ENCODE results near the gene ECHS1. TPM values are rescaled to one million over a fixed set of nuclear protein-coding genes. Genes with fewer than 3 reads are reported as not detected.

The ECHS1 gene
- total and polyA plus RNA-seq, 2 experiments from 2014 or later: 82.2 to 150 TPM

DNA sequence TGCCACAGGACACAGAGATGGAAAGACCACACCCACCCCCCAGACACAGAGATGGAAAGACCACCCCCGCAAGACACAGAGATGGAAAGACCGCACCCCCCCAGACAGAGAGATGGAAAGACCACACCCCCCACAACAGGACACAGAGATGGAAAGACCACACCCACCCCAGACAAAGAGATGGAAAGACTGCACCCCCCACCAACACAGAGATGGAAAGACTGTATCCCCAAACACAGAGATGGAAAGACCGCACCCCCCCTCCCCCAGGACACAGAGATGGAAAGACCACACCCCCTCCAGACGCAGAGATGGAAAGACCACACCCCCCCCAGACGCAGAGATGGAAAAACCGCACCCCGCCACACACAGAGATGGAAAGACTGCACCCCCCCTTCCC lies 56.4 kb downstream of the ECHS1 start:
- no peak for TF ChIP-seq EZH2 (IDR thresholded peaks at IDR 0.05; ENCODE audit: insufficient read depth, poor library complexity, severe bottlenecking)
- TF ChIP-seq EZH2phosphoT487 (IDR thresholded peaks at IDR 0.05; ENCODE audit: insufficient read depth, low read depth): no peak
- H3K9me3 ChIP-seq (ENCODE audit: low read depth): no peaks in the 10 kb centered on the region
- no peak overlapping the region for H3K9ac ChIP-seq
- 64 to 70% methylated on average over 4 to 6 of the region's 7 CpGs for WGBS, 2 experiments (ENCODE audit: low coverage in 1 of 2, low lambda C conversion rate in 2 of 2, missing lambda C conversion rate in 2 of 2)
- no peaks in the 10 kb centered on the region for H3K9me2 ChIP-seq (ENCODE audit: insufficient read depth)
- no peak for DNase-seq
- no peak overlapping the region for H3K27ac ChIP-seq
- 0 out of 2 replicates have a peak, but pooled peaks cover 5% of the 10 kb centered on the region for H3F3A ChIP-seq (ENCODE audit: insufficient read depth)
- no peak overlapping the region for H2AFZ ChIP-seq
- no peaks in the 10 kb centered on the region for H3K27me3 ChIP-seq (replicated peaks; ENCODE audit: insufficient read depth)
- no peak overlapping the region for H3K4me2 ChIP-seq (ENCODE audit: unreplicated experiment)
- H4K20me1 ChIP-seq (ENCODE audit: insufficient read depth): no peaks in the 10 kb centered on the region
- in situ Hi-C loops (cut with MboI): no loop called here
- H3K79me2 ChIP-seq (ENCODE audit: insufficient read depth): no peaks in the 10 kb centered on the region
- no peaks in the 10 kb centered on the region for H3K4me1 ChIP-seq (ENCODE audit: insufficient read depth)
- no peaks in the 10 kb centered on the region for H3K36me3 ChIP-seq (ENCODE audit: low read depth)
- no peak overlapping the region for H3K4me3 ChIP-seq

DNA sequence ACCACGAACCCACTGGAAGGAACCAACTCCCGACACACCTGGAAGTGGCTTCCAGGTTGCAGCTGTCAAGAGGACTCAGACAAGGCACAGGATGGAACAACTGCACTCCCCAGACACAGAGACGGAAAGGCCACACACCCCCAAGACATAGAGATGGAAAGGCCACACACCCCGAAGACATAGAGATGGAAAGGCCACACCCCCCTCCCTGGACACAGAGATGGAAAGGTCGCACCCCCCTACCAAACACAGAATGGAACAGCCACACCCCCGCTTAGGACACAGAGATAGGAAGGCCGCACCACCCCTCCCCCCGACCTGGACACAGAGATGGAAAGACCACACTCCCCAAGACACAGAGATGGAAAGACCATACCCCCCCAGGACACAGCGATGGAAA lies 56.9 kb downstream of the ECHS1 start:
- H3K9ac ChIP-seq: no peak overlapping the region
- no peak for DNase-seq
- 0 out of 2 replicates have a peak, but pooled peaks cover 5% of the 10 kb centered on the region for H3F3A ChIP-seq (ENCODE audit: insufficient read depth)
- 96 to 97% methylated on average over 8 to 9 of the region's 9 CpGs for WGBS, 2 experiments (ENCODE audit: low coverage in 1 of 2, low lambda C conversion rate in 2 of 2, missing lambda C conversion rate in 2 of 2)
- TF ChIP-seq EZH2 (IDR thresholded peaks at IDR 0.05; ENCODE audit: insufficient read depth, poor library complexity, severe bottlenecking): no peak
- no peak for TF ChIP-seq EZH2phosphoT487 (IDR thresholded peaks at IDR 0.05; ENCODE audit: insufficient read depth, low read depth)
- no peaks in the 10 kb centered on the region for H4K20me1 ChIP-seq (ENCODE audit: insufficient read depth)
- H3K9me3 ChIP-seq (ENCODE audit: low read depth): no peaks in the 10 kb centered on the region
- no peak overlapping the region for H3K4me3 ChIP-seq
- H3K4me2 ChIP-seq (ENCODE audit: unreplicated experiment): no peak overlapping the region
- H3K36me3 ChIP-seq (ENCODE audit: low read depth): no peaks in the 10 kb centered on the region
- H3K79me2 ChIP-seq (ENCODE audit: insufficient read depth): no peaks in the 10 kb centered on the region
- in situ Hi-C loops (cut with MboI): no loop called here
- H3K4me1 ChIP-seq (ENCODE audit: insufficient read depth): no peaks in the 10 kb centered on the region
- H3K9me2 ChIP-seq (ENCODE audit: insufficient read depth): no peaks in the 10 kb centered on the region
- no peaks in the 10 kb centered on the region for H3K27me3 ChIP-seq (replicated peaks; ENCODE audit: insufficient read depth)
- H3K27ac ChIP-seq: no peak overlapping the region
- H2AFZ ChIP-seq: no peak overlapping the region

DNA sequence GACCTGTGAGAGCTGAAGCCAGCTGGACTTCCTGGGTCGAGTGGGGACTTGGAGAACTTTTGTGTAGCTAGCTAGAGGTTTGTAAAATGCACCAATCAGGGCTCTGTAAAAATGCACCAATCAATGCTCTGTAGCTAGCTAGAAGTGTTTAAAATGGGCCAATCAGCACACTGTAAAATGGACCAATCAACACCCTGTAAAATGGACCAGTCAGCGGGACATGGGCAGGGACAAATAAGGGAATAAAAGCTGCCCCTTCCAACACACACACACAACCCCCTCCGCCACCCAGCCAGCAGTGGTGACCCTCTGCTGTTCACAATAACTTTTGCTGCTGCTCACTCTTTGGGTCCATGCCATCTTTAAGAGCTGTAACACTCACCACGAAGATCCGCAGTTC lies 57.3 kb downstream of the ECHS1 start:
- in situ Hi-C loops (cut with MboI): no loop called here
- Histone ChIP-seq H3K27me3 (replicated peaks; ENCODE audit: insufficient read depth) (no peaks in the 10 kb centered on the region), H3K4me3 (no peak overlapping the region), H3K9me3 (ENCODE audit: low read depth) (no peaks in the 10 kb centered on the region), H3K79me2 (ENCODE audit: insufficient read depth) (no peaks in the 10 kb centered on the region), H3K9me2 (ENCODE audit: insufficient read depth) (no peaks in the 10 kb centered on the region), H3K4me1 (ENCODE audit: insufficient read depth) (no peaks in the 10 kb centered on the region), H2AFZ (no peak overlapping the region), H3K4me2 (ENCODE audit: unreplicated experiment) (no peak overlapping the region), H3F3A (ENCODE audit: insufficient read depth) (0 out of 2 replicates have a peak, but pooled peaks cover 5% of the 10 kb centered on the region), H3K9ac (no peak overlapping the region), H3K36me3 (ENCODE audit: low read depth) (no peaks in the 10 kb centered on the region), H3K27ac (no peak overlapping the region), H4K20me1 (ENCODE audit: insufficient read depth) (no peaks in the 10 kb centered on the region)
- 76 to 79% methylated on average over 5 of the region's 5 CpGs for WGBS, 2 experiments (ENCODE audit: low coverage in 1 of 2, low lambda C conversion rate in 2 of 2, missing lambda C conversion rate in 2 of 2)
- TF ChIP-seq EZH2phosphoT487 (IDR thresholded peaks at IDR 0.05; ENCODE audit: insufficient read depth, low read depth): no peak
- no peak for TF ChIP-seq EZH2 (IDR thresholded peaks at IDR 0.05; ENCODE audit: insufficient read depth, poor library complexity, severe bottlenecking)
- no peak for DNase-seq

DNA sequence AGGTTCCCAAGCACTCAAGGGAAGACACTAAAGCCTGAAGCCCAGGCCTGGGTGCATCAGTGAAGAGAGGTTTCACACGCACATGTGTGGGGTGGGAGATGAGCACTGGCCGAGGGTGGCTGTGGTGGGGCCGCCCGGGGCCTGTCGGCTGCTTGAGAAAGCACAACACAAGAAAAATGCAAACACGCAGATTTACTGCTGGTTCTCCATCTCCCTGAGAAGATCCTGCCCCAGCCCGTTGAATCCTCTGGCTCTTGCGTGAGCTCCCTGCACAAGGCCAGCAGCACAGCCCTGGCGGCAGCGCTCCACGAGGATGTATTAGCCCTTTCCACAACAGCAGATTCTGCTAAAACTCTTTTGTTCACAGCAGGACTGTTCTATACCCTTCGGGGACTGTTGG lies 58.2 kb downstream of the ECHS1 start:
- in situ Hi-C loops (cut with MboI): no loop called here
- Histone ChIP-seq H3K9me3 (ENCODE audit: low read depth) (no peaks in the 10 kb centered on the region), H3K27me3 (replicated peaks; ENCODE audit: insufficient read depth) (no peaks in the 10 kb centered on the region), H3K79me2 (ENCODE audit: insufficient read depth) (no peaks in the 10 kb centered on the region), H3K9me2 (ENCODE audit: insufficient read depth) (no peaks in the 10 kb centered on the region), H3K9ac (no peak overlapping the region), H3K36me3 (ENCODE audit: low read depth) (no peaks in the 10 kb centered on the region), H3K27ac (no peak overlapping the region), H3K4me3 (no peak overlapping the region), H3K4me2 (ENCODE audit: unreplicated experiment) (no peak overlapping the region), H3K4me1 (ENCODE audit: insufficient read depth) (no peaks in the 10 kb centered on the region), H2AFZ (no peak overlapping the region), H3F3A (ENCODE audit: insufficient read depth) (0 out of 2 replicates have a peak, but pooled peaks cover 5% of the 10 kb centered on the region), H4K20me1 (ENCODE audit: insufficient read depth) (no peaks in the 10 kb centered on the region)
- no peak for TF ChIP-seq EZH2 (IDR thresholded peaks at IDR 0.05; ENCODE audit: insufficient read depth, poor library complexity, severe bottlenecking)
- no peak for DNase-seq
- 82 to 85% methylated on average over 12 of the region's 12 CpGs for WGBS, 2 experiments (ENCODE audit: low coverage in 1 of 2, low lambda C conversion rate in 2 of 2, missing lambda C conversion rate in 2 of 2)

DNA sequence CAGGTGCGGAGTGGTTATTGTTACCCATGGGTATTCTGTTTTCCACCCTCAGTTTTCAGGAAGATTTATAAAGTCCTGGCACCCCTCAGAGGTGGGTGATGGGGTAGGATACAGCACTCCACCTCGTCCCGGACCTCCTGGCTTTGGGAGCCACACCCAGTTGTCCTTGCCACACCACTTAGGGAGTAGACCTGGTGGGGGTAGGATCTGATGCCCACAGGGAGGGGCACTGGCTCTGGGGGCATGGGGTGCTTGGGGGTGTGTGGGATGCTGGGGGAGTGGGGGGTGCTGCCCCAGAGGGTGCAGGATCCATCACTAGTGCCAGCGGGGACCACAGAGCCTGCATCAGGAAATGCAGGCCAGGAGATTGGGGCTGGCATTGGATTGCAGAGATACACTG lies 60.0 kb downstream of the ECHS1 start:
- Histone ChIP-seq H3K36me3 (ENCODE audit: low read depth) (no peaks in the 10 kb centered on the region), H3K4me1 (ENCODE audit: insufficient read depth) (no peaks in the 10 kb centered on the region), H3K79me2 (ENCODE audit: insufficient read depth) (peaks cover 3% of the 10 kb centered on the region), H3K4me2 (ENCODE audit: unreplicated experiment) (no peak overlapping the region), H3K9me3 (ENCODE audit: low read depth) (no peaks in the 10 kb centered on the region), H3F3A (ENCODE audit: insufficient read depth) (0 out of 2 replicates have a peak, but pooled peaks cover 5% of the 10 kb centered on the region), H4K20me1 (ENCODE audit: insufficient read depth) (no peaks in the 10 kb centered on the region), H3K9ac (no peak overlapping the region), H2AFZ (no peak overlapping the region), H3K27ac (no peak overlapping the region), H3K4me3 (no peak overlapping the region), H3K27me3 (replicated peaks; ENCODE audit: insufficient read depth) (no peaks in the 10 kb centered on the region), H3K9me2 (ENCODE audit: insufficient read depth) (no peaks in the 10 kb centered on the region)
- WGBS, 2 experiments (ENCODE audit: low coverage in 1 of 2, low lambda C conversion rate in 2 of 2, missing lambda C conversion rate in 2 of 2): 58 to 59% methylated on average over 3 to 4 of the region's 4 CpGs
- DNase-seq: no peak
- in situ Hi-C loops (cut with MboI): no loop called here
- TF ChIP-seq EZH2 (IDR thresholded peaks at IDR 0.05; ENCODE audit: insufficient read depth, poor library complexity, severe bottlenecking) (no peak), EZH2phosphoT487 (IDR thresholded peaks at IDR 0.05; ENCODE audit: insufficient read depth, low read depth) (no peak)

All from GM23248 (cell line).